ENCODE measurements around the gene EFCAB14. TPM values are rescaled to one million over a fixed set of nuclear protein-coding genes. Genes with fewer than 3 reads are reported as not detected.

The EFCAB14 gene
- total and polyA plus RNA-seq, 2 of the 4 experiments (the other 2 are of a cell fraction), result 28.6 to 43.0 TPM

GRCh38 chr1:46657775-46658174, 61.1 kb downstream of the EFCAB14 start:
- BruUV-seq (replicated peaks), result no TSS peak
- Histone ChIP-seq H2BK120ac (ENCODE audit: low read depth, low read length) (no peak overlapping the region), H2BK5ac (ENCODE audit: low read depth, low read length, poor library complexity, severe bottlenecking) (no peak overlapping the region), H3K9me1 (ENCODE audit: insufficient read depth, low read length) (no peaks in the 10 kb centered on the region), H3K23ac (ENCODE audit: low read depth, low read length) (no peak overlapping the region), H3K27ac (ENCODE audit: insufficient read depth, low read length) (no peak overlapping the region), H3K18ac (ENCODE audit: low read depth, low read length) (no peak overlapping the region), H3K36me3 (ENCODE audit: control insufficient read depth, insufficient read depth, low read length) (0 out of 2 replicates have a peak, but pooled peaks cover 11% of the 10 kb centered on the region), H4K5ac (ENCODE audit: low read depth, low read length) (no peak overlapping the region), H4K91ac (ENCODE audit: insufficient read depth, low read depth, low read length) (no peak overlapping the region), H2AK5ac (ENCODE audit: low read depth, low read length) (no peak overlapping the region), H2BK15ac (ENCODE audit: low read depth, low read length) (no peak overlapping the region), H2AFZ (replicated peaks; ENCODE audit: low read length, poor library complexity) (no peak overlapping the region), H4K20me1 (ENCODE audit: insufficient read depth, low read length) (no peaks in the 10 kb centered on the region), H2AK9ac (replicated peaks; ENCODE audit: low read depth, low read length, poor library complexity) (no peak overlapping the region), H3K79me1 (ENCODE audit: low read depth in 1 of 2, low read length in 2 of 2) (peaks cover 2 to 3% of the 10 kb centered on the region in 2 experiments; a peak in 1 of 4 replicates), H3K9ac (ENCODE audit: low read depth, low read length) (no peak overlapping the region), H3K9me3 (ENCODE audit: control insufficient read depth, insufficient read depth, low read length) (no peaks in the 10 kb centered on the region), H3K4me3 (ENCODE audit: insufficient read depth, low read depth, low read length) (no peak overlapping the region), H3K4me2 (ENCODE audit: low read depth, low read length) (no peak overlapping the region), H3K4ac (ENCODE audit: low read depth, low read length) (no peak overlapping the region), H3K4me1 (ENCODE audit: control insufficient read depth, insufficient read depth, low read length) (peaks cover 3% of the 10 kb centered on the region; the same call in 1 of the 2 replicates), H2BK20ac (ENCODE audit: low read depth, low read length) (no peak overlapping the region), H3K56ac (ENCODE audit: extremely low read depth, insufficient read depth, low read length) (no peak overlapping the region), H3K27me3 (ENCODE audit: control insufficient read depth, insufficient read depth, low read length) (no peaks in the 10 kb centered on the region), H3K14ac (replicated peaks; ENCODE audit: low read depth, low read length) (no peak overlapping the region), H4K8ac (ENCODE audit: low read depth in 2 of 2, low read length in 2 of 2) (no peak overlapping the region)
- ATAC-seq (ENCODE audit: low read depth) (no peak), DNase-seq (no peak)
- CTCF ChIA-PET, result no interaction called here
- no peak for TF ChIP-seq USF2 (IDR thresholded peaks at IDR 0.05; ENCODE audit: low read depth, low read length)
- TF ChIP-seq NFE2L2 (IDR thresholded peaks at IDR 0.05; ENCODE audit: low read depth, low read length), result no peak
- POLR2A ChIA-PET (ENCODE audit: unreplicated experiment), result no interaction called here
- in situ Hi-C loops (cut with MboI; ENCODE audit: low sequenced_read_pairs), result no loop called here
- dilution Hi-C loops (cut with HindIII; ENCODE audit: low sequenced_read_pairs, unreplicated experiment), result no loop called here
- intact Hi-C loops (cut with micrococcal nuclease), result no loop called here
- no CpG with 5 or more reads among the region's 1 CpG for WGBS, 2 experiments (ENCODE audit: extremely low coverage in 2 of 2, insufficient read length in 1 of 2)

All from IMR-90 (cell line).